ENCODE measurements around the gene NCSTN.

- TF ChIP-seq POLR2A (IDR thresholded peaks at IDR 0.05; ENCODE audit: low read depth, low read length) = no peak
- TF ChIP-seq POLR2AphosphoS5 (IDR thresholded peaks at IDR 0.05; ENCODE audit: low read depth, low read length) = no peak
- no peak for TF ChIP-seq TAF1 (IDR thresholded peaks at IDR 0.05; ENCODE audit: low read depth, low read length)
- TF ChIP-seq POU2F2 (IDR thresholded peaks at IDR 0.05; ENCODE audit: low read depth, low read length) = no peak
- no peak for TF ChIP-seq SPI1 (IDR thresholded peaks at IDR 0.05; ENCODE audit: low read depth, low read length)
- no peak for TF ChIP-seq PAX5 (IDR thresholded peaks at IDR 0.05; ENCODE audit: insufficient read depth, low read length, severe bottlenecking)
These were observed 18.6 kb downstream of the NCSTN start for GRCh38 chr1:160361814-160362167.

Data from GM12891 (cell line).